HG03280 (cell line): ENCODE data around the gene FBXO9.

ENCODE experiments used
- ATAC-seq: cut with Tn5 transposase; IDR thresholded peaks from one replicate; pipeline ENCODE4 v1.9.1; 2021; ENCODE audit warnings: mild to moderate bottlenecking, moderate library complexity; ENCODE audit not compliant: unreplicated experiment

FBXO9 gene

GRCh38 chr6:53130569-53131290 is 65.5 kb downstream of the FBXO9 start:
- no peak for ATAC-seq

- no peak for ATAC-seq
Measured at GRCh38 chr6:53133961-53134360, 68.8 kb downstream of the FBXO9 start.

GRCh38 chr6:53134601-53135235 is 69.5 kb downstream of the FBXO9 start:
- ATAC-seq, result no peak

- ATAC-seq, result no peak
Measured at GRCh38 chr6:53136000-53136609, 70.9 kb downstream of the FBXO9 start.

GRCh38 chr6:53139841-53140413 is 74.7 kb downstream of the FBXO9 start:
- ATAC-seq, result no peak

- no peak for ATAC-seq
Measured at GRCh38 chr6:53142810-53143209, 77.6 kb downstream of the FBXO9 start.

GRCh38 chr6:53143710-53144109 is 78.5 kb downstream of the FBXO9 start:
- ATAC-seq, result no peak

GRCh38 chr6:53144802-53145201 is 79.6 kb downstream of the FBXO9 start:
- no peak for ATAC-seq

GRCh38 chr6:53148684-53149083 is 83.5 kb downstream of the FBXO9 start, which contains the start of gene GCM1:
TSS of gene GCM1 (minus strand) at chr6:53148841. CDS start at chr6:53145632, 3,209 bp downstream.
- ATAC-seq, result no peak
